Astrocyte (in vitro differentiated cells and primary cell): ENCODE measurements around the gene WARS2. TPM values are rescaled to one million over a fixed set of nuclear protein-coding genes. Genes with fewer than 3 reads are reported as not detected.
A peak's percentile ranks its signal among the peaks of the same experiment; 100 is the strongest.

Experiments
- DNase-seq: peaks from one replicate; pipeline ENCODE4 v3.0.0-alpha.2; 2010; ENCODE audit warnings: low read depth
- FAIRE-seq: peaks from 2 replicates; lab custom pipeline; 2011; peaks lifted over from hg19 to GRCh38; lab: Jason Lieb, UNC
- H2AFZ ChIP-seq: 2 replicates; pipeline ENCODE4 v1.6.0; 2012; ENCODE audit warnings: low read depth, low read length, inconsistent platforms
- H3K27ac ChIP-seq: 2 replicates; pipeline ENCODE4 v1.5.1; 2011; ENCODE audit warnings: low read depth, low read length, inconsistent platforms
- H3K27me3 ChIP-seq: 2 replicates; pipeline ENCODE4 v1.6.0; 2011; ENCODE audit warnings: low read length, inconsistent platforms; ENCODE audit not compliant: insufficient read depth
- H3K36me3 ChIP-seq: 2 replicates; pipeline ENCODE4 v1.5.1; 2011; ENCODE audit warnings: low read length, inconsistent platforms; ENCODE audit not compliant: insufficient read depth
- H3K4me1 ChIP-seq: 2 replicates; pipeline ENCODE4 v1.5.1; 2011; ENCODE audit warnings: low read length, inconsistent platforms; ENCODE audit not compliant: insufficient read depth
- H3K4me2 ChIP-seq: 2 replicates; pipeline ENCODE4 v1.6.0; 2012; ENCODE audit warnings: low read length, inconsistent platforms
- H3K4me3 ChIP-seq: 2 replicates; pipeline ENCODE4 v1.5.1; 2011; ENCODE audit warnings: low read depth, mild to moderate bottlenecking, low read length, inconsistent platforms; ENCODE audit not compliant: insufficient read depth
- H3K79me2 ChIP-seq: 2 replicates; pipeline ENCODE4 v1.6.0; 2012; ENCODE audit warnings: mild to moderate bottlenecking, low read length, inconsistent platforms; ENCODE audit not compliant: insufficient read depth
- H3K9ac ChIP-seq: 2 replicates; pipeline ENCODE4 v1.6.0; 2012; ENCODE audit warnings: mild to moderate bottlenecking, low read length, inconsistent platforms
- H3K9me3 ChIP-seq: 2 replicates; pipeline ENCODE4 v1.5.1; 2012; ENCODE audit warnings: low read depth, mild to moderate bottlenecking, low read length, inconsistent platforms; ENCODE audit not compliant: insufficient read depth
- H4K20me1 ChIP-seq: 2 replicates; pipeline ENCODE4 v1.6.0; 2012; ENCODE audit warnings: low read length, inconsistent platforms; ENCODE audit not compliant: insufficient read depth
- H3K27ac Mint-ChIP-seq: one replicate; pipeline ENCODE4 v1.8.0; 2021; ENCODE audit warnings: mild to moderate bottlenecking, mixed read lengths; ENCODE audit not compliant: unreplicated experiment
- H3K27me3 Mint-ChIP-seq: one replicate; pipeline ENCODE4 v1.8.0; 2021; ENCODE audit warnings: low read depth, mixed read lengths; ENCODE audit not compliant: unreplicated experiment
- H3K36me3 Mint-ChIP-seq: one replicate; pipeline ENCODE4 v1.8.0; 2021; ENCODE audit warnings: low read depth, mixed read lengths; ENCODE audit not compliant: unreplicated experiment
- H3K4me1 Mint-ChIP-seq: one replicate; pipeline ENCODE4 v1.8.0; 2021; ENCODE audit warnings: low read depth, mixed read lengths; ENCODE audit not compliant: unreplicated experiment
- H3K4me3 Mint-ChIP-seq: one replicate; pipeline ENCODE4 v1.8.0; 2021; ENCODE audit warnings: mild to moderate bottlenecking, moderate library complexity, mixed read lengths; ENCODE audit not compliant: unreplicated experiment
- H3K9me3 Mint-ChIP-seq: one replicate; pipeline ENCODE4 v1.8.0; 2021; ENCODE audit warnings: mild to moderate bottlenecking, mixed read lengths; ENCODE audit not compliant: unreplicated experiment
- CTCF ChIP-seq: IDR thresholded peaks from 2 replicates; pipeline ENCODE4 v1.5.1; 2011; ENCODE audit warnings: low read depth, mild to moderate bottlenecking, inconsistent platforms, low read length, moderate library complexity; ENCODE audit not compliant: insufficient read depth
- EZH2 ChIP-seq: IDR thresholded peaks from 2 replicates; pipeline ENCODE4 v1.6.1; 2012; ENCODE audit warnings: mild to moderate bottlenecking, low read length, inconsistent platforms; ENCODE audit not compliant: insufficient read depth
- total RNA-seq: library from RNA; stranded (reverse); gene quantifications from 2 replicates; pipeline ENCODE4 v1.2.1, GENCODE V29; 2021

Gene WARS2
- total RNA-seq, 1 donor from 2014 or later, result 10.5 TPM

- Histone ChIP-seq H4K20me1 (no peaks in the 10 kb centered on the region), H3K4me2 (peak overlapping the region; percentile 89), H3K9me3 (no peaks in the 10 kb centered on the region), H3K9ac (peak overlapping the region; percentile 96), H3K79me2 (peaks cover 21% of the 10 kb centered on the region), H3K4me3 (peak overlapping the region; percentile 82), H3K27me3 (no peaks in the 10 kb centered on the region), H3K36me3 (no peaks in the 10 kb centered on the region), H3K4me1 (peaks cover 7% of the 10 kb centered on the region), H3K27ac (peak overlapping the region; percentile 100), H2AFZ (peak overlapping the region; percentile 95)
- TF ChIP-seq CTCF (peak; percentile 17), EZH2 (no peak)
- Mint-ChIP-seq H3K27me3 (no peaks in the 10 kb centered on the region), H3K4me1 (peaks cover 12% of the 10 kb centered on the region), H3K4me3 (no peak overlapping the region), H3K9me3 (no peaks in the 10 kb centered on the region), H3K27ac (no peak overlapping the region), H3K36me3 (no peaks in the 10 kb centered on the region)
- FAIRE-seq (no peak), DNase-seq (no peak)
These were observed 569 bp upstream of the WARS2 start for GRCh38 chr1:119141020-119141424.

- Mint-ChIP-seq H3K27ac (no peak overlapping the region), H3K4me3 (no peak overlapping the region), H3K9me3 (no peaks in the 10 kb centered on the region), H3K27me3 (no peaks in the 10 kb centered on the region), H3K4me1 (peaks cover 18% of the 10 kb centered on the region), H3K36me3 (no peaks in the 10 kb centered on the region)
- H3K79me2 ChIP-seq, result peaks cover 21% of the 10 kb centered on the region
- peak overlapping the region; percentile 95 for H2AFZ ChIP-seq
- H3K36me3 ChIP-seq, result no peaks in the 10 kb centered on the region
- no peaks in the 10 kb centered on the region for H3K9me3 ChIP-seq
- H3K4me3 ChIP-seq, result peak overlapping the region; percentile 82
- peak overlapping the region; percentile 96 for H3K9ac ChIP-seq
- no peaks in the 10 kb centered on the region for H3K27me3 ChIP-seq
- FAIRE-seq (no peak), DNase-seq (no peak)
- H3K27ac ChIP-seq, result peak overlapping the region; percentile 100
- H3K4me2 ChIP-seq, result peak overlapping the region; percentile 89
- TF ChIP-seq CTCF, result no peak
- TF ChIP-seq EZH2, result no peak
- no peaks in the 10 kb centered on the region for H4K20me1 ChIP-seq
- peaks cover 7% of the 10 kb centered on the region for H3K4me1 ChIP-seq
These were observed 636 bp downstream of the WARS2 start for GRCh38 chr1:119139857-119140176.

- H3K36me3 Mint-ChIP-seq, result no peaks in the 10 kb centered on the region
- Histone ChIP-seq H3K27me3 (no peaks in the 10 kb centered on the region), H3K9ac (peak overlapping the region; percentile 96), H3K4me2 (peak overlapping the region; percentile 89), H3K9me3 (no peaks in the 10 kb centered on the region), H3K27ac (peak overlapping the region; percentile 100), H4K20me1 (no peaks in the 10 kb centered on the region), H3K4me1 (peaks cover 8% of the 10 kb centered on the region), H3K79me2 (peaks cover 21% of the 10 kb centered on the region), H3K4me3 (peak overlapping the region; percentile 82), H2AFZ (peak overlapping the region; percentile 95), H3K36me3 (no peaks in the 10 kb centered on the region)
- H3K4me3 Mint-ChIP-seq, result no peak overlapping the region
- H3K27me3 Mint-ChIP-seq, result no peaks in the 10 kb centered on the region
- H3K9me3 Mint-ChIP-seq, result no peaks in the 10 kb centered on the region
- peaks cover 22% of the 10 kb centered on the region for H3K4me1 Mint-ChIP-seq
- H3K27ac Mint-ChIP-seq, result no peak overlapping the region
- TF ChIP-seq CTCF, result no peak
- TF ChIP-seq EZH2, result no peak
- no peak for FAIRE-seq
- DNase-seq, result no peak
These were observed 1.1 kb downstream of the WARS2 start for GRCh38 chr1:119139403-119139802.
